Lung microvascular endothelial cell (primary cell): Measurements from ENCODE around the gene LAGE3. TPM values are rescaled to one million over a fixed set of nuclear protein-coding genes. Genes with fewer than 3 reads are reported as not detected.
"Not testable (repeated sequence)": the region's sequence is repeated elsewhere in the genome, so short reads cannot be mapped to it uniquely, and the experiment has no call there.

Source experiments
- DNase-seq, 2 donors: peaks; one replicate each; pipeline versions ENCODE4 v3.0.0 to v3.0.0-alpha.2; 2010; ENCODE audit warnings: low read depth in 2 of 2
- total RNA-seq: library from RNA; depleted of rRNA; stranded (reverse); fragments of >200 nt; gene quantifications from 2 replicates; pipeline ENCODE4 v1.2.1, GENCODE V29; 2014

LAGE3 gene
- total RNA-seq, 1 donor from 2014 or later, result 19.8 TPM

GRCh38 chrX:154502098-154502497 lies 23.0 kb upstream of the LAGE3 start:
- no peak for DNase-seq

- not testable (repeated sequence) for DNase-seq
These were observed 22.3 kb upstream of the LAGE3 start for GRCh38 chrX:154501423-154501822.

- DNase-seq, result not testable (repeated sequence)
These were observed 17.6 kb upstream of the LAGE3 start for GRCh38 chrX:154496591-154497137.

- peak in 1 of 2 donors; percentile 56 for DNase-seq
These were observed 16.4 kb upstream of the LAGE3 start for GRCh38 chrX:154495472-154495922.

GRCh38 chrX:154494715-154495114 lies 15.6 kb upstream of the LAGE3 start:
- DNase-seq, result no peak

GRCh38 chrX:154490414-154491083 lies 11.5 kb upstream of the LAGE3 start, which contains the start of gene SLC10A3:
Gene SLC10A3, minus strand, starts transcription at chrX:154490629. Its CDS starts 1,689 bp downstream, at chrX:154488940.
- DNase-seq, result peak; percentile 93 to 96

GRCh38 chrX:154490021-154490413 lies 10.9 kb upstream of the LAGE3 start:
- peak in 1 of 2 donors; percentile 24 for DNase-seq

GRCh38 chrX:154489182-154489581 lies 10.1 kb upstream of the LAGE3 start:
- no peak for DNase-seq

GRCh38 chrX:154488336-154489075 lies 9.4 kb upstream of the LAGE3 start:
- DNase-seq, result no peak

- no peak for DNase-seq
These were observed 8.6 kb upstream of the LAGE3 start for GRCh38 chrX:154487518-154488290.

GRCh38 chrX:154486396-154487207 lies 7.5 kb upstream of the LAGE3 start, which contains the start of gene UBL4A:
Gene UBL4A, minus strand, starts transcription at chrX:154486615. Its CDS starts 31 bp downstream, at chrX:154486584.
- DNase-seq, result peak; percentile 23 to 69

- peak; percentile 5 to 15 for DNase-seq
These were observed 6.9 kb upstream of the LAGE3 start for GRCh38 chrX:154486052-154486395.

GRCh38 chrX:154485150-154486051 lies 6.3 kb upstream of the LAGE3 start:
- no peak for DNase-seq

- peak in 1 of 2 donors; percentile 16 for DNase-seq
These were observed 5.4 kb upstream of the LAGE3 start for GRCh38 chrX:154484255-154485149.

- no peak for DNase-seq
These were observed 4.2 kb upstream of the LAGE3 start for GRCh38 chrX:154483325-154483724.

GRCh38 chrX:154482786-154483185 lies 3.7 kb upstream of the LAGE3 start:
- DNase-seq, result no peak

GRCh38 chrX:154481911-154482601 lies 3.0 kb upstream of the LAGE3 start:
- DNase-seq, result no peak

GRCh38 chrX:154481195-154481594 lies 2.1 kb upstream of the LAGE3 start:
- no peak for DNase-seq
